Esophagus (tissue), 2 donors: ENCODE measurements around the gene SLC18B1. TPM values are rescaled to one million over a fixed set of nuclear protein-coding genes. Genes with fewer than 3 reads are reported as not detected.

Experiments used
- H3K27ac ChIP-seq, 2 donors: one replicate each; pipeline ENCODE4 v1.5.1; 2013; ENCODE audit warnings: low read depth in 2 of 2, mild to moderate bottlenecking in 2 of 2, inconsistent platforms in 1 of 2, low read length in 1 of 2, moderate library complexity in 1 of 2
- H3K27me3 ChIP-seq, 2 donors: one replicate each; pipeline ENCODE4 v1.6.1; 2013; ENCODE audit warnings: low read length in 2 of 2, control low read depth in 1 of 2, mild to moderate bottlenecking in 1 of 2; ENCODE audit not compliant: insufficient read depth in 2 of 2, control insufficient read depth in 1 of 2
- H3K36me3 ChIP-seq, 2 donors: one replicate each; pipeline ENCODE4 v1.6.1; 2013; ENCODE audit warnings: low read length in 1 of 2; ENCODE audit not compliant: control insufficient read depth in 2 of 2, insufficient read depth in 2 of 2
- H3K4me1 ChIP-seq, 2 donors: one replicate each; pipeline ENCODE4 v1.6.1; 2013; ENCODE audit warnings: low read length in 1 of 2; ENCODE audit not compliant: control insufficient read depth in 2 of 2, insufficient read depth in 2 of 2
- H3K4me3 ChIP-seq, 2 donors: one replicate each; pipeline ENCODE4 v1.5.1; 2013; ENCODE audit warnings: low read length in 2 of 2, mild to moderate bottlenecking in 2 of 2, low read depth in 1 of 2, moderate library complexity in 1 of 2
- H3K9me3 ChIP-seq, 2 donors: one replicate each; pipeline ENCODE4 v1.6.1; 2013; ENCODE audit warnings: mild to moderate bottlenecking in 2 of 2, low read depth in 1 of 2, low read length in 1 of 2, moderate library complexity in 1 of 2; ENCODE audit not compliant: control insufficient read depth in 2 of 2, insufficient read depth in 1 of 2
- WGBS, 2 donors: extraction: QIAGEN DNeasy Blood & Tissue Kit; methylation state at CpG; one replicate each; pipeline ENCODE4 v1.1.7; 2013; 5-methylcytosine and 5-hydroxymethylcytosine counted together
- polyA plus RNA-seq, 2 donors: library from polyadenylated mRNA; stranded (reverse); fragments of 200-250 nt; gene quantifications; one replicate each; pipeline ENCODE4 v1.2.3, GENCODE V29; 2013
- donor health status: healthy with polysubstance abuse.
- donor health status: Bipolar disorder and iron deficiency.

SLC18B1 gene
- polyA plus RNA-seq: 10 to 100 TPM in 1 of 2 donors, 1 to 10 TPM in 1; 8.5 to 10.6 TPM

DNA sequence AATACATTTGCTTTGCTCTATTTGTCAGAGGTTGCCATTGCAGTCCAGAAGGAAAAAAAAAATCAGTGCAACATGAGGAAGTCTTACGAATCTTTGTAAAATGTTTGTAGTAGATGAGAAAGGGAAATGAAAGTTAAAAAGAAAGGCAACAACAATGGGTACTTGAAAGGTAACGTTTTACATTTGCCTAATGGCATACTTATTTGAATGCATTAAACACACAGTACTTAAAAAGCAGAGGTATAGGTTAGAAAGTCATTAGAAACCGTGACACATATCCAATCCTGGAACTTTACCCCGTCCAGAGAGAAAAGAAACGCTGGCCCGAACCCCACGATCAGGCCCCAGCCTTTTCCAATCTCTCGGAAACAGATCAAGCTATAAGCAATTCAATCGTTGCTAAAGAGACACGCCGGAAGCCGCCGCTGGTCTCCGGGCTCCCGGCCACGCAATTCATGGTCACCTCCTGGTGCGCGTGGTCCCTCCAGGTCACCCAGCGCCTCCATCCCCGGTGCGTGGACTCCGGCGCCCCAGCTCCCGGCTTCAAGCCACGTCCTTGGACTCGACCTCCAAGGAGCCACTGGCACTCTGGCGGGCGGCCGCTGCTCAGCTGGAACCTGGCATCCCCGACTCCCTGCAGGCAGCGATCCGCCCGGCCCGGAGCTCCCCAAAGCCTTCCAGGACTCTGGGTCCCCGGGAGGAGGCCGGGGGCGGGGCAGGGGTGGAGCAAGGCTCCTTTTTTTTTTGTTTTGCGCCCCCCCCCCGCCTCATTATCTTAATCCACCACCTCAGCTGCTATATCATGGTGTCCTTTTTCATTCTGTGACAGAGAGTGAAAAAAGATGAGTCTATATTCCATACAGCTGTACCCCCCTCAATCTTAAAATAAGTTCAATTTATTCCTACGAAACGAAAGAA lies at the start of gene SLC18B1:
SLC18B1 (minus strand) TSS at position 687 of the 918 bp plus-strand sequence; CDS start at position 506, 181 bp downstream.
- Histone ChIP-seq H3K27ac (peak within 1 kb of the TSS in 1 of 2 donors; percentile 75), H3K4me1 (no peaks in the 10 kb centered on the region), H3K27me3 (no peaks in the 10 kb centered on the region), H3K36me3 (no peaks in the 10 kb centered on the region), H3K9me3 (no peaks in the 10 kb centered on the region), H3K4me3 (peak within 1 kb of the TSS; percentile 71 to 88)
- WGBS, 2 donors: 0 to 1% methylated on average over 40 of the region's 41 CpGs

GRCh38 chr6:132843316-132844035 lies 45.0 kb upstream of the SLC18B1 start:
- H3K9me3 ChIP-seq: no peaks in the 10 kb centered on the region
- no peaks in the 10 kb centered on the region for H3K27me3 ChIP-seq
- H3K36me3 ChIP-seq: no peaks in the 10 kb centered on the region
- 75 to 77% methylated on average over 8 of the region's 8 CpGs for WGBS, 2 donors
- H3K27ac ChIP-seq: no peak overlapping the region
- H3K4me3 ChIP-seq: no peak overlapping the region
- H3K4me1 ChIP-seq: no peaks in the 10 kb centered on the region

GRCh38 chr6:132841966-132842365 lies 43.5 kb upstream of the SLC18B1 start:
- Histone ChIP-seq H3K36me3 (no peaks in the 10 kb centered on the region), H3K4me1 (no peaks in the 10 kb centered on the region), H3K27ac (no peak overlapping the region), H3K27me3 (no peaks in the 10 kb centered on the region), H3K4me3 (no peak overlapping the region), H3K9me3 (no peaks in the 10 kb centered on the region)
- 53 to 65% methylated on average over 1 of the region's 1 CpG for WGBS, 2 donors

GRCh38 chr6:132832891-132833290 lies 34.5 kb upstream of the SLC18B1 start:
- no peaks in the 10 kb centered on the region for H3K4me1 ChIP-seq
- no peaks in the 10 kb centered on the region for H3K36me3 ChIP-seq

GRCh38 chr6:132830334-132830751 lies 31.9 kb upstream of the SLC18B1 start:
- Histone ChIP-seq H3K27me3 (no peaks in the 10 kb centered on the region), H3K27ac (no peak overlapping the region), H3K4me1 (no peaks in the 10 kb centered on the region), H3K9me3 (no peaks in the 10 kb centered on the region), H3K4me3 (no peak overlapping the region), H3K36me3 (no peaks in the 10 kb centered on the region)
- WGBS, 2 donors: 44 to 47% methylated on average over 3 of the region's 3 CpGs

More at GRCh38 chr6:132832891-132833290, 34.5 kb upstream of the SLC18B1 start:
- no peaks in the 10 kb centered on the region for H3K27me3 ChIP-seq
- H3K27ac ChIP-seq: no peak overlapping the region
- H3K4me3 ChIP-seq: no peak overlapping the region
- WGBS, 2 donors: 84 to 87% methylated on average over 6 of the region's 6 CpGs
- no peaks in the 10 kb centered on the region for H3K9me3 ChIP-seq

GRCh38 chr6:132820629-132821381 lies 22.4 kb upstream of the SLC18B1 start:
- Histone ChIP-seq H3K4me1 (peaks cover 1 to 3% of the 10 kb centered on the region in 2 donors), H3K36me3 (peaks cover 16% of the 10 kb centered on the region in 2 donors), H3K27ac (peak overlapping the region; percentile 7 to 47), H3K27me3 (no peaks in the 10 kb centered on the region), H3K9me3 (no peaks in the 10 kb centered on the region), H3K4me3 (no peak overlapping the region)
- WGBS, 2 donors: 46 to 53% methylated on average over 5 of the region's 5 CpGs

DNA sequence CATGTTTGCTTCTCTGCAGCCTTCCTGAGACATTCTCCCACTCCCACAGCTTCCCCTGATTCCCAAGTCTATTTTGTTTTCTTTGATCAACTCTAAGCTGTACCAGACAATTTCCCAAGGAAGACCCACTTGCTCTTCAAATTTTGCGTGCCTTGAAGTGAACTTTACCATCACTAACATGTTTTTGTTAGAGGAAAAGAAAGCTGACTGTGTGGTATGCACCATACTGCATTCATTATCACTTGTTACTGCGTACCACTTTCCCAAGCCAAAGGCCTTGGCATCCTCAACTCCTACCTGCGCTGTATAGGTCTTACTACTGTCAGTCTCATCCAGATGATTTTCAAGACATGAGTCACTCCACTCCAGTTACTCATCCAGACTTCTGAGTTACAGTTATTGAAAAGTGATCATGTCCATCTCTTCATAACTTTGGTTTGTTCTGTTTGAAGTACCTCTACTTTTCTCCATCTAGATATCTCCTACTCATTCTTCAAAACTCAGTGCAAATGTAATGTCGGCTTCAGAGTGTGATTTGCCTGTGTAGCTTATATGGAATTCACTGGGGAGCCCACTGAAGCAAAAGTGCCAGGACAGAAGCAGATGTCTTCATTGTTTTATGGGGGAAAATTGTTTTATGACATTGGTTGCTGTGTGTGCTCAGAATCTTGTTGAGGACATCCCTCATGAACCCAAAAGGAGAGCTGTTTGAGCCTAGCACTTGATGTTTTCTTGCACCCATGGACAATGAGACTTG lies 21.1 kb upstream of the SLC18B1 start:
- peaks cover 16 to 17% of the 10 kb centered on the region in 2 donors for H3K36me3 ChIP-seq
- no peaks in the 10 kb centered on the region for H3K27me3 ChIP-seq
- no peak overlapping the region for H3K4me3 ChIP-seq
- no peak overlapping the region for H3K27ac ChIP-seq
- peaks cover 1 to 4% of the 10 kb centered on the region in 2 donors for H3K4me1 ChIP-seq
- 77 to 85% methylated on average over 4 of the region's 4 CpGs for WGBS, 2 donors
- H3K9me3 ChIP-seq: no peaks in the 10 kb centered on the region

GRCh38 chr6:132818404-132819359 lies 20.2 kb upstream of the SLC18B1 start:
- Histone ChIP-seq H3K27ac (no peak overlapping the region), H3K27me3 (no peaks in the 10 kb centered on the region), H3K36me3 (peaks cover 16 to 17% of the 10 kb centered on the region in 2 donors), H3K4me1 (peaks cover 1 to 4% of the 10 kb centered on the region in 2 donors), H3K9me3 (no peaks in the 10 kb centered on the region), H3K4me3 (no peak overlapping the region)
- 68 to 76% methylated on average over 6 of the region's 6 CpGs for WGBS, 2 donors
